Type B pancreatic cell (in vitro differentiated cells): ENCODE results near the gene TRIM52. TPM values are rescaled to one million over a fixed set of nuclear protein-coding genes. Genes with fewer than 3 reads are reported as not detected.
"Not testable (repeated sequence)": the region's sequence is repeated elsewhere in the genome, so short reads cannot be mapped to it uniquely, and the experiment has no call there.

ENCODE experiments used
- DNase-seq: peaks from one replicate; pipeline ENCODE4 v3.0.0; 2021; ENCODE audit warnings: mixed read lengths; ENCODE audit not compliant: unreplicated experiment; ENCODE audit errors: extremely low spot score
- H3K27ac Mint-ChIP-seq: 2 replicates; pipeline ENCODE4 v1.8.0; 2021; ENCODE audit warnings: mild to moderate bottlenecking, mixed read lengths
- H3K27me3 Mint-ChIP-seq: 2 replicates; pipeline ENCODE4 v1.8.0; 2021; ENCODE audit warnings: mixed read lengths
- H3K36me3 Mint-ChIP-seq: 2 replicates; pipeline ENCODE4 v1.8.0; 2021; ENCODE audit warnings: mixed read lengths
- H3K4me1 Mint-ChIP-seq: one replicate; pipeline ENCODE4 v1.8.0; 2021; ENCODE audit warnings: mixed read lengths; ENCODE audit not compliant: unreplicated experiment
- H3K4me3 Mint-ChIP-seq: 2 replicates; pipeline ENCODE4 v1.8.0; 2021; ENCODE audit warnings: mild to moderate bottlenecking, mixed read lengths
- H3K9me3 Mint-ChIP-seq: 2 replicates; pipeline ENCODE4 v1.8.0; 2021; ENCODE audit warnings: mixed read lengths
- CTCF ChIP-seq: fragments of 200-600 bp; sonication (generic); conservative IDR thresholded peaks from 2 replicates; pipeline ENCODE4 v1.5.0; 2021; ENCODE audit warnings: antibody characterized with exemption, mild to moderate bottlenecking
- total RNA-seq: library from RNA; stranded (reverse); gene quantifications from 2 replicates; pipeline ENCODE4 v1.2.1, GENCODE V29; 2021; ENCODE audit warnings: low replicate concordance

TRIM52 gene
- total RNA-seq, 1 donor from 2014 or later: 14.1 TPM

- no peak for DNase-seq
- Mint-ChIP-seq H3K36me3 (peaks cover 14% of the 10 kb centered on the region), H3K27me3 (peaks cover 29% of the 10 kb centered on the region), H3K27ac (peak overlapping the region; percentile 8), H3K9me3 (no peaks in the 10 kb centered on the region), H3K4me3 (peak overlapping the region; percentile 74), H3K4me1 (peaks cover 38% of the 10 kb centered on the region)
- TF ChIP-seq CTCF: no peak
Observed at GRCh38 chr5:181219262-181220177, 41.4 kb downstream of the TRIM52 start.

- peak overlapping the region; percentile 93 for H3K4me3 Mint-ChIP-seq
- H3K9me3 Mint-ChIP-seq: no peaks in the 10 kb centered on the region
- peaks cover 10% of the 10 kb centered on the region for H3K36me3 Mint-ChIP-seq
- H3K27ac Mint-ChIP-seq: peak overlapping the region; percentile 95
- no peak for DNase-seq
- peaks cover 31% of the 10 kb centered on the region for H3K4me1 Mint-ChIP-seq
- H3K27me3 Mint-ChIP-seq: peaks cover 29% of the 10 kb centered on the region
- no peak for TF ChIP-seq CTCF
Observed at GRCh38 chr5:181218795-181219124, 42.2 kb downstream of the TRIM52 start.

- peak overlapping the region; percentile 95 for H3K27ac Mint-ChIP-seq
- no peak for DNase-seq
Observed at GRCh38 chr5:181217803-181218062, 43.2 kb downstream of the TRIM52 start.

GRCh38 chr5:181217111-181217802 lies 43.7 kb downstream of the TRIM52 start:
- no peak for DNase-seq
- Mint-ChIP-seq H3K36me3 (peaks cover 9% of the 10 kb centered on the region), H3K27me3 (peaks cover 35% of the 10 kb centered on the region), H3K9me3 (no peaks in the 10 kb centered on the region), H3K4me1 (peaks cover 28% of the 10 kb centered on the region), H3K27ac (peak overlapping the region; percentile 95), H3K4me3 (peak overlapping the region; percentile 93)
- peak; percentile 24 for TF ChIP-seq CTCF

More at GRCh38 chr5:181217803-181218062, 43.2 kb downstream of the TRIM52 start:
- H3K4me3 Mint-ChIP-seq: peak overlapping the region; percentile 93
- peaks cover 36% of the 10 kb centered on the region for H3K27me3 Mint-ChIP-seq
- peaks cover 30% of the 10 kb centered on the region for H3K4me1 Mint-ChIP-seq
- H3K9me3 Mint-ChIP-seq: no peaks in the 10 kb centered on the region
- H3K36me3 Mint-ChIP-seq: peaks cover 10% of the 10 kb centered on the region
- no peak for TF ChIP-seq CTCF

- Mint-ChIP-seq H3K36me3 (peaks cover 4% of the 10 kb centered on the region), H3K27ac (peak overlapping the region; percentile 91), H3K4me3 (peak overlapping the region; percentile 88), H3K4me1 (peaks cover 20% of the 10 kb centered on the region), H3K9me3 (no peaks in the 10 kb centered on the region), H3K27me3 (peaks cover 35% of the 10 kb centered on the region)
- DNase-seq: no peak
- no peak for TF ChIP-seq CTCF
Observed at GRCh38 chr5:181215997-181216989, 44.6 kb downstream of the TRIM52 start.

GRCh38 chr5:181214249-181214648 lies 46.7 kb downstream of the TRIM52 start:
- H3K4me1 Mint-ChIP-seq: peaks cover 17% of the 10 kb centered on the region
- H3K27ac Mint-ChIP-seq, H3K36me3 Mint-ChIP-seq, DNase-seq, H3K9me3 Mint-ChIP-seq: not testable (repeated sequence)
- peak overlapping the region; percentile 47 for H3K4me3 Mint-ChIP-seq
- H3K27me3 Mint-ChIP-seq: peaks cover 40% of the 10 kb centered on the region
